PFSK-1 (cell line): Measurements from ENCODE around the gene HDDC3.

ENCODE experiments used
- FOXP2 ChIP-seq: optimal IDR thresholded peaks from 2 replicates; pipeline ENCODE3; 2011; ENCODE audit warnings: borderline replicate concordance, control low read depth, inconsistent platforms; ENCODE audit not compliant: insufficient read depth; ENCODE audit errors: extremely low read length, extremely low read depth
- POLR2AphosphoS5 ChIP-seq: IDR thresholded peaks from 2 replicates; pipeline ENCODE4 v1.6.1; 2012; ENCODE audit warnings: low read depth, mild to moderate bottlenecking, control low read depth, low read length, moderate library complexity
- REST ChIP-seq, 2 experiments: IDR thresholded peaks; 2 replicates each; pipeline versions ENCODE4 v1.6.1 to v1.8.0; 2011 to 2012; ENCODE audit warnings: low read depth in 2 of 2, low read length in 2 of 2, control low read depth in 1 of 2, inconsistent platforms in 1 of 2, mild to moderate bottlenecking in 1 of 2, moderate library complexity in 1 of 2; ENCODE audit not compliant: insufficient read depth in 1 of 2
- SIN3A ChIP-seq: IDR thresholded peaks from 2 replicates; pipeline ENCODE4 v1.6.1; 2012; ENCODE audit warnings: mild to moderate bottlenecking, low read length, moderate library complexity, borderline replicate concordance; ENCODE audit not compliant: insufficient read depth
- TAF1 ChIP-seq: IDR thresholded peaks from 2 replicates; pipeline ENCODE4 v1.6.1; 2012; ENCODE audit warnings: low read length, control low read depth, borderline replicate concordance; ENCODE audit not compliant: insufficient read depth

HDDC3 gene

GRCh38 chr15:90892498-90893174, 39.7 kb downstream of the HDDC3 start:
- no peak for TF ChIP-seq REST (IDR thresholded peaks at IDR 0.05; ENCODE audit: insufficient read depth in 1 of 2, low read depth in 2 of 2, low read length in 2 of 2)
- TF ChIP-seq TAF1 = no peak
- no peak for TF ChIP-seq POLR2AphosphoS5
- TF ChIP-seq SIN3A = no peak
- TF ChIP-seq FOXP2 = no peak

- TF ChIP-seq FOXP2 (no peak), SIN3A (no peak), REST (IDR thresholded peaks at IDR 0.05; ENCODE audit: insufficient read depth in 1 of 2, low read depth in 2 of 2, low read length in 2 of 2) (no peak), TAF1 (no peak)
Measured at GRCh38 chr15:90892023-90892422, 40.3 kb downstream of the HDDC3 start.

GRCh38 chr15:90891346-90891949, 40.9 kb downstream of the HDDC3 start:
- TF ChIP-seq FOXP2 (no peak), TAF1 (no peak), POLR2AphosphoS5 (no peak), REST (IDR thresholded peaks at IDR 0.05; ENCODE audit: insufficient read depth in 1 of 2, low read depth in 2 of 2, low read length in 2 of 2) (no peak)

GRCh38 chr15:90890839-90891238, 41.5 kb downstream of the HDDC3 start:
- TF ChIP-seq POLR2AphosphoS5 (no peak), FOXP2 (no peak), REST (IDR thresholded peaks at IDR 0.05; ENCODE audit: insufficient read depth in 1 of 2, low read depth in 2 of 2, low read length in 2 of 2) (no peak), TAF1 (no peak), SIN3A (no peak)
